ENCODE results near the gene FBRS. TPM values are rescaled to one million over a fixed set of nuclear protein-coding genes. Genes with fewer than 3 reads are reported as not detected.

FBRS gene
- total and polyA plus RNA-seq, 2 of the 8 experiments (the other 6 are each of a cell fraction or from before 2014, with no cell fraction given): 2.4 to 13.9 TPM

GRCh38 chr16:30706046-30706445 lies 47.8 kb downstream of the FBRS start:
- Histone ChIP-seq H4K91ac (replicated peaks; ENCODE audit: insufficient read length, low read length) (no peak overlapping the region), H2AFZ (ENCODE audit: low read length) (no peak overlapping the region), H2BK5ac (ENCODE audit: low read depth, low read length) (no peak overlapping the region), H2AK5ac (ENCODE audit: low read depth, low read length) (no peak overlapping the region), H3K27ac (ENCODE audit: low read depth, low read length) (no peak overlapping the region), H4K20me1 (replicated peaks in 1 of 2; ENCODE audit: control insufficient read depth in 1 of 2, insufficient read depth in 2 of 2, low read length in 2 of 2) (peaks cover 7 to 16% of the 10 kb centered on the region in 2 experiments), H3K4me1 (replicated peaks in 1 of 4; ENCODE audit: control insufficient read depth in 3 of 4, insufficient read depth in 4 of 4, low read length in 3 of 4) (no peaks in the 10 kb centered on the region), H4K8ac (ENCODE audit: extremely low read depth, insufficient read depth, low read length) (no peak overlapping the region), H3K18ac (ENCODE audit: extremely low read depth, low read length) (no peak overlapping the region), H3K56ac (replicated peaks; ENCODE audit: insufficient read length, low read depth, low read length) (no peak overlapping the region), H2BK20ac (ENCODE audit: low read length) (no peak overlapping the region), H3K79me1 (ENCODE audit: low read depth, low read length) (0 out of 2 replicates have a peak, but pooled peaks cover 3% of the 10 kb centered on the region), H2BK120ac (replicated peaks; ENCODE audit: low read depth, low read length) (no peak overlapping the region), H3K79me2 (ENCODE audit: control insufficient read depth in 1 of 2, insufficient read depth in 2 of 2, low read length in 2 of 2) (peaks cover 0 to 6% of the 10 kb centered on the region in 2 experiments; a peak in 2 of 4 replicates), H2BK12ac (ENCODE audit: low read depth, low read length) (no peak overlapping the region), H3K9me3 (ENCODE audit: insufficient read depth in 2 of 2, low read depth in 1 of 2, low read length in 1 of 2) (no peaks in the 10 kb centered on the region), H3K23me2 (ENCODE audit: low read depth, low read length) (no peaks in the 10 kb centered on the region), H3K4me3 (ENCODE audit: extremely low read depth in 1 of 4, insufficient read depth in 2 of 4, low read depth in 3 of 4, low read length in 4 of 4) (no peak overlapping the region), H3K9ac (replicated peaks in 1 of 4; ENCODE audit: extremely low read depth in 1 of 4, low read depth in 3 of 4, low read length in 3 of 4) (no peak overlapping the region), H3K23ac (ENCODE audit: insufficient read length) (no peak overlapping the region), H3K27me3 (replicated peaks in 1 of 4; ENCODE audit: control insufficient read depth in 3 of 4, extremely low read depth in 1 of 4, insufficient read depth in 3 of 4, low read length in 3 of 4) (no peaks in the 10 kb centered on the region), H3K4ac (replicated peaks; ENCODE audit: insufficient read length, low read depth, low read length) (no peak overlapping the region), H3K4me2 (ENCODE audit: insufficient read depth in 1 of 2, low read depth in 2 of 2, low read length in 2 of 2) (no peak overlapping the region), H3K14ac (ENCODE audit: insufficient read length) (no peak overlapping the region), H4K5ac (ENCODE audit: insufficient read length, low read depth, low read length) (no peak overlapping the region), H3K36me3 (ENCODE audit: control insufficient read depth in 2 of 4, insufficient read depth in 4 of 4, low read length in 3 of 4) (peaks cover 41 to 72% (median 70%) of the 10 kb centered on the region in 4 experiments), H2BK15ac (ENCODE audit: low read length) (no peak overlapping the region)
- 92% methylated on average over 6 of the region's 6 CpGs; no CpG with 5 or more reads in 1 of the 2 experiments for WGBS, 2 experiments (ENCODE audit: extremely low coverage in 1 of 2, insufficient coverage in 1 of 2, insufficient read length in 1 of 2, insufficient replicate concordance in 2 of 2, low coverage in 1 of 2, low lambda C conversion rate in 2 of 2, missing lambda C conversion rate in 1 of 2)
- no peak for DNase-seq (ENCODE audit: low read depth in 1 of 2, low spot score in 2 of 2)
- CTCF ChIA-PET (ENCODE audit: partially characterized antibody): interaction anchor here (1.1 to 1.4 kb wide), 2 partner anchors 12 kb away, joined by 3 to 4 read pairs; no protein-coding TSS in a partner anchor
- POLR2A ChIA-PET (ENCODE audit: partially characterized antibody): interaction anchor here (0.6 to 12.1 kb wide), 5 partner anchors 12 to 32 kb away, joined by 3 to 80 read pairs (median 3); no protein-coding TSS in a partner anchor
- FAIRE-seq: no peak
- TF ChIP-seq TCF12 (IDR thresholded peaks at IDR 0.05; ENCODE audit: low read depth, low read length) (no peak), TBP (IDR thresholded peaks at IDR 0.05; ENCODE audit: low read depth, low read length) (no peak), RFX5 (IDR thresholded peaks at IDR 0.05; ENCODE audit: borderline replicate concordance, low read depth, low read length) (no peak), KDM5A (IDR thresholded peaks at IDR 0.05; ENCODE audit: low read length) (no peak), TAF1 (IDR thresholded peaks at IDR 0.05; ENCODE audit: low read depth, low read length) (no peak), TAF7 (optimal IDR thresholded peaks at IDR 0.05; ENCODE audit: borderline replicate concordance, low read depth, low read length) (no peak), SP4 (IDR thresholded peaks at IDR 0.05; ENCODE audit: low read length) (no peak)
